ENCODE results near the gene ATP10A. TPM values are rescaled to one million over a fixed set of nuclear protein-coding genes. Genes with fewer than 3 reads are reported as not detected.

The ATP10A gene
- total RNA-seq, 1 donor from 2014 or later = 0.58 TPM

DNA sequence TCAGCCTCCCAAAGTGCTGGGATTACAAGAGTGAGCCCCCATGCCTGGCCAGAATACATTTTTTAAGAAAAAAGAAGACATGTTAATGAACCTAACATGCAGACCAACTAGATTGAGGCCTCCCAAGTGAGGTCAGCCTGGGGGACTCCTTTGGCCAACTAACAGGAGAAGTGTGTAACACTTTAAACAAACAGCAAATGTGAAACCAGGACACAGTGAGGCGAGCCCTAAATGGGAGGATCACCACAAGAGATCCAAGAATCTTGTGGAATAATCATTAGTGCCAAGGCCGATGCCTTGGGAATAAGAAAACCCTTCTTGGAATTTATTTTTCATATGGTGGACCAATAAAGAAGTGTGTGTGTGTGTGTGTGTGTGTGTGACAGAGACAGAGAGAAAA lies 73.9 kb downstream of the ATP10A start:
- intact Hi-C loops (cut with micrococcal nuclease) = no loop called here
- H3K27ac ChIP-seq (replicated peaks) = peak overlapping the region; percentile 86
- no peak for DNase-seq
- TF ChIP-seq, protein P1, sequence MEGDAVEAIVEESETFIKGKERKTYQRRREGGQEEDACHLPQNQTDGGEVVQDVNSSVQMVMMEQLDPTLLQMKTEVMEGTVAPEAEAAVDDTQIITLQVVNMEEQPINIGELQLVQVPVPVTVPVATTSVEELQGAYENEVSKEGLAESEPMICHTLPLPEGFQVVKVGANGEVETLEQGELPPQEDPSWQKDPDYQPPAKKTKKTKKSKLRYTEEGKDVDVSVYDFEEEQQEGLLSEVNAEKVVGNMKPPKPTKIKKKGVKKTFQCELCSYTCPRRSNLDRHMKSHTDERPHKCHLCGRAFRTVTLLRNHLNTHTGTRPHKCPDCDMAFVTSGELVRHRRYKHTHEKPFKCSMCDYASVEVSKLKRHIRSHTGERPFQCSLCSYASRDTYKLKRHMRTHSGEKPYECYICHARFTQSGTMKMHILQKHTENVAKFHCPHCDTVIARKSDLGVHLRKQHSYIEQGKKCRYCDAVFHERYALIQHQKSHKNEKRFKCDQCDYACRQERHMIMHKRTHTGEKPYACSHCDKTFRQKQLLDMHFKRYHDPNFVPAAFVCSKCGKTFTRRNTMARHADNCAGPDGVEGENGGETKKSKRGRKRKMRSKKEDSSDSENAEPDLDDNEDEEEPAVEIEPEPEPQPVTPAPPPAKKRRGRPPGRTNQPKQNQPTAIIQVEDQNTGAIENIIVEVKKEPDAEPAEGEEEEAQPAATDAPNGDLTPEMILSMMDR (IDR thresholded peaks at IDR 0.05; ENCODE audit: borderline replicate concordance) = no peak
- H3K4me3 ChIP-seq = no peak overlapping the region
- H3K9me3 ChIP-seq (replicated peaks) = no peaks in the 10 kb centered on the region
- H3K4me1 ChIP-seq = peaks cover 23% of the 10 kb centered on the region
- H3K27me3 ChIP-seq (ENCODE audit: low read depth) = peaks cover 9% of the 10 kb centered on the region
- H3K36me3 ChIP-seq = no peaks in the 10 kb centered on the region

DNA sequence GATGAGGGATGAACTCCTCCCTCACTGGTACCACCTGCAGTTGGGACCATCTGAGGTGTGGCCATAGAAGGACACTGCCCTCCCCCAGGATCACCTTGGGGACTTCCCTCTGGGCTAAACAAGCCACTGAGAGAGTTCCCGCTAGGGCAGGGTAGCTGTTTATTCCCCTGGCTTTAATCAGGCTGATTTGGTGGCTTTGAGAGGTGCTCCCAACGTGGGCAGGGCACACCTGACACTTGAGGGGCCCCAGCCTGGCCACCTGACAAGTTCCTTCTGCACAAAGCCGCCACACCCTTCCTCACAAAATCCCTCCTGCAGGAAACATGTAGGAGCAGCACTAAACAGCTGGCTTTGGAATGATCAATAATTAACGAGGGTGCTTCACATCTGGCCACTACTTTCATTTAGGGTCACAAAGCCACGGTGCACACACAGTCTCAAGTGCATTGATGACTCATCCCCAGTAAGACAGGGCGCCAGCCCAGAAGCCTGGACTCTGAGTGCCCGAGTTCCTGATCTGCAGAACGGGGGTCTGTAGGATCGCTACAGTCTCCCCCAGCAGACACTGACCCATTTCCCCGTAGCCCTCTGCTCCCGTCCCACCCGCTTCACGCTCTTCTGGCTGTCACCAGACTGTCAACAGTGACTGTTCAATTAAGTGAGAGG lies 75.1 kb downstream of the ATP10A start:
- intact Hi-C loops (cut with micrococcal nuclease) = no loop called here
- Histone ChIP-seq H3K4me1 (peaks cover 23% of the 10 kb centered on the region), H3K27me3 (ENCODE audit: low read depth) (peaks cover 9% of the 10 kb centered on the region), H3K9me3 (replicated peaks) (no peaks in the 10 kb centered on the region), H3K4me3 (no peak overlapping the region), H3K36me3 (no peaks in the 10 kb centered on the region), H3K27ac (replicated peaks) (peak overlapping the region; percentile 86)
- TF ChIP-seq, protein P1 (IDR thresholded peaks at IDR 0.05; ENCODE audit: borderline replicate concordance) = no peak
- DNase-seq = no peak

DNA sequence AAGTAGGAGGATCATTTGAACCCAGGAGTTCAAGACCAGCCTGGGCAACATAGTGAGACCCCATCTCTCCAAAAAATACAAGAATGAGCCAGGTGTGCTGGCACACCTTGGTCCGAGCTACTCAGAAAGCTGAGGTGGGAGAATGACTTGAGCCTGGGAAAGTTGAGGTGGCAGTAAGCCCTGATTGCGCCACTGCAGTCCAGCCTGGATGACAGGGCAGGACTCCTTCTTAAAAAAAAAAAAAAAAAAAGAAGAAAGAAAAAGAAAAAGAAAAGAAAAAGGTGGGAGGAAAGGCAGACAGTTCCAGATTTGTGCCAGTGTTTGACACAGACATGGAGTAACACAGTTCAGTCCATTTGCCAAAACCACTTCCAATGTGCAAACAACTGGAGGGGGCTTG lies 75.7 kb downstream of the ATP10A start:
- TF ChIP-seq, protein P1 (IDR thresholded peaks at IDR 0.05; ENCODE audit: borderline replicate concordance) = no peak

DNA sequence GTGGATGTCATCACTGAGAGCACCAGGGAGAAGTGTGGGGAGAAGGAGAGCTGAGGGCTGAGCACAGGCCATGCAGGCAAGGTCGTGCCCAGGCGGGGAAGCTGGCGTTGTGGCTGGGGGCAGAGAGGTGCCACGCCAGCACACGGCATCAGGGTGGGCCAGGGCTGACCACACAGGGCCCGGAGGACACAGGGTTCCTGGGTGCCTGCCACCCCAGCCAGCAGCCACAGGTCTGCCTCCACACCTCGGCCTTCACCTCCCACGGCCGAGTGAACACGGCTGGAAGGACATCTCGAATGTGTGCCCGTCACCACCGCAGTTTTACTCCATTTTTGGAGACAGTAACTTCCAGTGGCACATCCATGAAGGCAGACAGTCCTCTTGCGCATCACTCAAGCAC lies 77.1 kb downstream of the ATP10A start:
- Histone ChIP-seq H3K9me3 (replicated peaks) (no peaks in the 10 kb centered on the region), H3K27me3 (ENCODE audit: low read depth) (peaks cover 9% of the 10 kb centered on the region), H3K4me3 (no peak overlapping the region), H3K36me3 (no peaks in the 10 kb centered on the region), H3K27ac (replicated peaks) (no peak overlapping the region), H3K4me1 (peaks cover 23% of the 10 kb centered on the region)
- no peak for DNase-seq
- TF ChIP-seq, protein P1 (IDR thresholded peaks at IDR 0.05; ENCODE audit: borderline replicate concordance) = no peak
- intact Hi-C loops (cut with micrococcal nuclease) = no loop called here

More for the DNA sequence above, 75.7 kb downstream of the ATP10A start:
- Histone ChIP-seq H3K4me1 (peaks cover 23% of the 10 kb centered on the region), H3K9me3 (replicated peaks) (no peaks in the 10 kb centered on the region), H3K27me3 (ENCODE audit: low read depth) (peaks cover 9% of the 10 kb centered on the region), H3K4me3 (no peak overlapping the region), H3K36me3 (no peaks in the 10 kb centered on the region), H3K27ac (replicated peaks) (no peak overlapping the region)
- intact Hi-C loops (cut with micrococcal nuclease) = no loop called here
- no peak for DNase-seq

DNA sequence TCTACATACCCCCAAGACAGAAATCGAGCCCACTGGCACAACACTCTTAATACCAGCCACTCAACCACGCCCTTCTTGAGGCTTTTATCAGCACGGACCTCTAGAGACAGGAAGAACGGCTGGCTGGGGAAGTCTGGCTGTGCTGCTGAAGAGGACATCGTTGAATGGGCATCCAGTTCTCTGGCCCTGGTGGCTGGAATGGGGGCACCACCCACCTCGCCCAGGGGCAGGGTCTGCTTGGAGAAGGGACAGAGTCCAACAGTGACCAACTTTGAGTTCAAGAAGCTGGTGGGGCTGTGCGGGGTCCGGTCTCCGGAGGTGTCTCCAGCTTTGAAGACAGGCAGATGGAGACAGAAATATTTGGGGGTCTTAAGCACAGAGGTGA lies 77.5 kb downstream of the ATP10A start:
- no peak for DNase-seq
- Histone ChIP-seq H3K9me3 (replicated peaks) (no peaks in the 10 kb centered on the region), H3K4me3 (no peak overlapping the region), H3K4me1 (peaks cover 23% of the 10 kb centered on the region), H3K36me3 (no peaks in the 10 kb centered on the region), H3K27ac (replicated peaks) (peak overlapping the region; percentile 30), H3K27me3 (ENCODE audit: low read depth) (peaks cover 9% of the 10 kb centered on the region)
- intact Hi-C loops (cut with micrococcal nuclease) = no loop called here
- TF ChIP-seq, protein P1 (IDR thresholded peaks at IDR 0.05; ENCODE audit: borderline replicate concordance) = no peak

Measured in left ventricle myocardium inferior (tissue), 1 donor.